ENCODE results near the gene SPCS2.
A peak's percentile ranks its signal among the peaks of the same experiment; 100 is the strongest.
"Not testable (repeated sequence)": the region's sequence is repeated elsewhere in the genome, so short reads cannot be mapped to it uniquely, and the experiment has no call there.

The SPCS2 gene

DNA sequence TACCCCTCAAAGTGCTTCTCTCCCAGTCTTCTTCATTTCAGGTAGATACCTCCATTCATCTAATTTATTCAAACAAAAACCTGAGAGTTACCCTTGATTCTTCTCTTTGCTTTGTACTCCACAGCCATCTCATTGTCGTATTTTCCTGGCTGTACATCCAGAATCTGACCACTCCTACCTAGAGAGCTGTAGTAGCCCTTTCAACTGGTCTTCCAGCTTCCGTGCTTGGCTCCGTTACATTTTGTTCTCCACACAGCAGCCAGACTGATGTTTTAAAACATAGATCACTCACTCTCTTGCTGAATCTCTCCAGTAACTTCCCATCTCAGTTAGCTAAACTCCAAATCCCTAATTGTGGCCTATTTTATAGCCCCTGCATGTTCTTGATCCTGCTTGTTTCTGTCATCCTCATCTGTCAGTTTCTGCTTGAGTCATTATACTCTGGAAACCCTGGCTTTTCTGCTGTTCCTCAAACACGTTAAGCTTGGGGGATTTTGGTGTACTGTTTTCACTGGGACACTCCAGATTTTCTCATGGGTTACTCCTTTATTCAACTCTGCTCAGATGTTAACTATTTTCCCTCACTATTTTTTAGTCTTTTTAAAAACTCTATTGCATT, 7.4 kb downstream of the SPCS2 start:
- TF ChIP-seq, protein P1, sequence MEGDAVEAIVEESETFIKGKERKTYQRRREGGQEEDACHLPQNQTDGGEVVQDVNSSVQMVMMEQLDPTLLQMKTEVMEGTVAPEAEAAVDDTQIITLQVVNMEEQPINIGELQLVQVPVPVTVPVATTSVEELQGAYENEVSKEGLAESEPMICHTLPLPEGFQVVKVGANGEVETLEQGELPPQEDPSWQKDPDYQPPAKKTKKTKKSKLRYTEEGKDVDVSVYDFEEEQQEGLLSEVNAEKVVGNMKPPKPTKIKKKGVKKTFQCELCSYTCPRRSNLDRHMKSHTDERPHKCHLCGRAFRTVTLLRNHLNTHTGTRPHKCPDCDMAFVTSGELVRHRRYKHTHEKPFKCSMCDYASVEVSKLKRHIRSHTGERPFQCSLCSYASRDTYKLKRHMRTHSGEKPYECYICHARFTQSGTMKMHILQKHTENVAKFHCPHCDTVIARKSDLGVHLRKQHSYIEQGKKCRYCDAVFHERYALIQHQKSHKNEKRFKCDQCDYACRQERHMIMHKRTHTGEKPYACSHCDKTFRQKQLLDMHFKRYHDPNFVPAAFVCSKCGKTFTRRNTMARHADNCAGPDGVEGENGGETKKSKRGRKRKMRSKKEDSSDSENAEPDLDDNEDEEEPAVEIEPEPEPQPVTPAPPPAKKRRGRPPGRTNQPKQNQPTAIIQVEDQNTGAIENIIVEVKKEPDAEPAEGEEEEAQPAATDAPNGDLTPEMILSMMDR (IDR thresholded peaks at IDR 0.05; ENCODE audit: low read depth, low read length, missing control alignments): no peak
- Histone ChIP-seq H3K27me3 (replicated peaks) (no peaks in the 10 kb centered on the region), H3K27ac (no peak overlapping the region), H3K4me3 (ENCODE audit: low read depth, low read length) (no peak overlapping the region), H3K36me3 (replicated peaks) (peaks cover 6% of the 10 kb centered on the region)
- in situ Hi-C loops (cut with HindIII; ENCODE audit: low pct_ligation_motif_present, low sequenced_read_pairs): no loop called here
- DNase-seq: no peak

DNA sequence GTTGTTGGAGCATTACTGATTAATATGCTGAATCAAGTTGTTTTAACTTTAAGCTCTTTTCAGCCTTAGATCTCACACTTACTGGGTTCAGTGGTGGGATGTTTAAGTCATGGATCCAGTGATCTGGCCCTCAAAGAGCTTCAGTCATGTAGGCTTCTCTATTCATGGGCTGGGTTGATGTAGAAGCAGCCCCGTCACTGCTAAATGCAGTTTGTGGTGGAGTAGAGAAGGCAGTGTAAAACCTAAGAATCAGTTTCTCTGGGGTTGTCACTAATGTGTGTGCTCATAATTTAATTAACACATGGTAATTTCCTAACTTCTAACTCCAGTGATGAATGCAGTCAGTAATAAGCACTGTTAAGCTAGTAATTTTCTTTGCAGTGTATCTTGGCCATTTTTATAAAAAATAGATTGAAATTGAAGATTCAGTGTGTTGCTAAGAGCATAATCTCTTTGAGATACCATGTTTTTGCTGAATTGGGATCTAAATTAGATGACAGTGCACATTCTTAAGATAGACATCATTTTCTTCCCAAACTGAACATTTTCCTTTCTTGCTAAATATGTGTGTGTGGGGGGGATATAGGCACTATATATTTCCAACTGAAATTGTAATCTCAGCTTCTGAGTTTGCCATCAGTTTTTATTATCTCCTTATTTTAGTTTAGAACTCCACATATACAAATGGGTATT, 9.0 kb downstream of the SPCS2 start:
- H3K27ac ChIP-seq: no peak overlapping the region
- in situ Hi-C loops (cut with HindIII; ENCODE audit: low pct_ligation_motif_present, low sequenced_read_pairs): no loop called here
- peaks cover 3% of the 10 kb centered on the region for H3K36me3 ChIP-seq (replicated peaks)
- TF ChIP-seq, protein P1 (IDR thresholded peaks at IDR 0.05; ENCODE audit: low read depth, low read length, missing control alignments): no peak
- H3K4me3 ChIP-seq (ENCODE audit: low read depth, low read length): no peak overlapping the region
- no peak for DNase-seq
- H3K27me3 ChIP-seq (replicated peaks): no peaks in the 10 kb centered on the region

DNA sequence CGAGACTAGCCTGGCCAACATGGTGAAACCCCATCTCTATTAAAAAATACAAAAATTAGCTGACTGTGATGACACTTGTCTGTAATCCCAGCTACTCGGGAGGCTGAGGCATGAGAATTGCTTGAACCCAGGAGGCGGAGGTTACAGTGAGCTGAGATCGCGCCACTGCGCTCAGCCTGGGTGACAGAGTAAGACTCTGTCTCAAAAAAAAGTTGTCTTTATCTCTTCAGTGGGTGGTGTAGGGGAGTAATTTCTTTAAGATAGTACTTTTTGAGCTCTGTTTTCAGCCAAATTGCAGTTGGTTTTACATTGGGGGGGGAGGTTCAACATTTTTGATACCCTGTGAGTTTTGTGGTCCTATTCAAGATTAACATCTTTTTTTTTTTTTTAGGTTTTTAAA, 11.1 kb downstream of the SPCS2 start:
- H3K27ac ChIP-seq; H3K27me3 ChIP-seq (replicated peaks); in situ Hi-C loops (cut with HindIII; ENCODE audit: low pct_ligation_motif_present, low sequenced_read_pairs); DNase-seq; H3K36me3 ChIP-seq (replicated peaks); H3K4me3 ChIP-seq (ENCODE audit: low read depth, low read length): not testable (repeated sequence)

DNA sequence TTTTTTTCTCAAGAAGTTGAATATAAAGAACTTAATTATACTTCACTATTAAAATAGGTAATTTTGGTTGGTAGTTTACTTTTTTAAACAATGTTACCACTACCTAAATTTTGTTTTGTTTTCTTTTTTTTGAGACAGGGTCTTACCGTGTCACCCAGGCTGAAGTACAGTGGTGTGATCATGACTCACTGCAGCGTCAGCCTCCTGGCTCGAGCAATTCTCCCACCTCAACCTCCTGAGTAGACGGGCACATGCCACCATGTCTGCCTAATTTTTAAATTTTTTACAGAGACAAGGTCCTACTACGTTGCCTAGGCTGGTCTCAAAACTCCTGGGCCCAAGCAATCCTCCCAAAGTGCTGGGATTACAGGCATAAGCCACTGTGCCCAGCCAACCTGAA, 17.6 kb downstream of the SPCS2 start:
- DNase-seq: peak; percentile 66
- Histone ChIP-seq H3K36me3 (replicated peaks) (peaks cover 22% of the 10 kb centered on the region), H3K27me3 (replicated peaks) (no peaks in the 10 kb centered on the region), H3K4me3 (ENCODE audit: low read depth, low read length) (no peak overlapping the region), H3K27ac (peak overlapping the region; percentile 60)
- in situ Hi-C loops (cut with HindIII; ENCODE audit: low pct_ligation_motif_present, low sequenced_read_pairs): no loop called here
- TF ChIP-seq, protein P1 (IDR thresholded peaks at IDR 0.05; ENCODE audit: low read depth, low read length, missing control alignments): no peak

DNA sequence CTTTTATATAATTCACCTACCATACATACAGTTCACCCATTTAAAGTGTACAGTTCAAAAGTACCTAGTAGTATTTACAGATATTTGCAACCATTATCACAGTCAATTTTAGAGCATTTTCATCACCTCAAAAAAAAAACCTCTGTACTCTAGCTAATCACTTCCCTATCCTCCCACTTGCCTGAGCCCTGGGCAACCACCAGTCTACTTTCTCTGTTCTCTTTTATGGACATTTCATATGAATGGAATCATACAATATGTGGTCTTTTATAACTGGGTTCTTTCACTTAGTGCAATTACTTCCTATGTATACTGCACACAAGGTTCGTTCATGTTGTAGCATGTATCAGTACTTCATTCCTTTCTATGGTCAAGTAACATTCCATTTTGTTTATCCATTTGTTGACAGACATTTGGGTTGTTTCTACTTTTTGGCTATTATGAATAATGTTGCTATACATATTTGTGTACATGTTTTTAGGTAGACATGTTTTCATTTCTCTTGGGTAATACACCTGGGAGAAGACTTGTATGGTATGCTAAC, 21.9 kb downstream of the SPCS2 start:
- no peaks in the 10 kb centered on the region for H3K27me3 ChIP-seq (replicated peaks)
- H3K36me3 ChIP-seq (replicated peaks): peaks cover 42% of the 10 kb centered on the region
- DNase-seq: no peak
- H3K27ac ChIP-seq: no peak overlapping the region
- in situ Hi-C loops (cut with HindIII; ENCODE audit: low pct_ligation_motif_present, low sequenced_read_pairs): no loop called here
- TF ChIP-seq, protein P1 (IDR thresholded peaks at IDR 0.05; ENCODE audit: low read depth, low read length, missing control alignments): no peak
- H3K4me3 ChIP-seq (ENCODE audit: low read depth, low read length): no peak overlapping the region

DNA sequence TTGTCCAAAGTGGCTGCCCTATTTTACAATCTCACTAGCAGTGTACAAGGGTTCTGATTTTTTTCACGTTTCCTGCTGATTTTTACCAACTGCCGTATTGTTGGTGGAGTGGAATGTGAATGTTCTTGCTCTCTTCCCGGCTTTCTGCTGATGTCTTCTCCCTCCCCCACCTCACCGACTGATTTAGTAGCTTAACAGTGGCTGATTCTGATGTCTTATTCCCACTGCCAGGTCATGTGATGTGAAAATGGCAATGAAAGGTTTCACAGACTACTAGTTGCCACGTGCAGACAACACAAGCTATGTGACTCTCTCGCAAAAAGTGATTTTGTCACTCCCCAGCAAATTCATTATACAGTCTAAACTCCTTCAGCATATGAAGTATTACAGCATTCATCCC, 22.4 kb downstream of the SPCS2 start:
- DNase-seq: no peak
- peaks cover 45% of the 10 kb centered on the region for H3K36me3 ChIP-seq (replicated peaks)
- H3K4me3 ChIP-seq (ENCODE audit: low read depth, low read length): no peak overlapping the region
- H3K27ac ChIP-seq: no peak overlapping the region
- TF ChIP-seq, protein P1 (IDR thresholded peaks at IDR 0.05; ENCODE audit: low read depth, low read length, missing control alignments): no peak
- in situ Hi-C loops (cut with HindIII; ENCODE audit: low pct_ligation_motif_present, low sequenced_read_pairs): no loop called here
- H3K27me3 ChIP-seq (replicated peaks): no peaks in the 10 kb centered on the region

All from brain microvascular endothelial cell (primary cell).